Measurements from ENCODE around the gene RXFP1.

DNA sequence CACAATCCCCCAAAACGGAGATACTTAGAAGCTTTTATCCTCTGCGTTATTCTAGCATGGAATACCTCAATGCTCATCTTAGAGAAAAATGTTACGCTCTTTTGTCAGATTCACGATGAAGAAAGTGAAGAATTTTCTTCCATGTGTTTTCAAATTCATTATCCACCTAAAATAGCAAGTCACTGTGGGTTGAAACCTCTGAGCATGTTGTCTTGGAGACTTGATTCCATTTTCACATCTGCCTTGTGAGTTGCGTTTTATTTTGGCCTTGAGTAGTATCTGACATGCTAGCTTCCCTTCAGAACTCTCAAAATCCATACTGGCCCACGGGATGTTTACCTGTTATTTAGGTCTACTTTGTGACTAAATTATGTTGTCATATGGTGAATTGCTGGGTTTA lies 83.7 kb downstream of the RXFP1 start:
- TF ChIP-seq GATA2 (IDR thresholded peaks at IDR 0.05; ENCODE audit: low read depth, low read length), result no peak
- TF ChIP-seq GATA3 (IDR thresholded peaks at IDR 0.05; ENCODE audit: low read depth, low read length), result no peak

All from SH-SY5Y (cell line).